ENCODE results near the gene ABCC1.

ABCC1 gene

DNA sequence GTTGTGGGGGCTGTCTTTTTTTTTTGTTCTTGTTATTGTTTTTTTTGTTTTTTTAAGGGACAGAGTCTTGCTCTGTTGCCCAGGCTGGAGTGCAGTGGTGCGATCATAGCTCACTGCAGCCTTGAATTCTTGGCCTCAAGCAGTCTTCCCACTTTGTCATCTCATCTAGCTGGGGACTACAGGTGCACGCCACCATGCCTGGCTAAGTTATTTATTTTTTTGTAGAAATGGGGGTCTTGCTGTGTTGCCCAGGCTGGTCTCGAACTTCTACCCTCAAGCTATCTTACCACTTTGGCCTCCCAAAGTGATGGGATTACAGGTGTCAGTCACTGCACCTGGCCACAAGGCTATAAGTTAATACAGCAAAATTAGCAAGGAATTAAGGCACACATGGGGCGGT is 101.7 kb downstream of the ABCC1 start:
- no peak for DNase-seq

DNA sequence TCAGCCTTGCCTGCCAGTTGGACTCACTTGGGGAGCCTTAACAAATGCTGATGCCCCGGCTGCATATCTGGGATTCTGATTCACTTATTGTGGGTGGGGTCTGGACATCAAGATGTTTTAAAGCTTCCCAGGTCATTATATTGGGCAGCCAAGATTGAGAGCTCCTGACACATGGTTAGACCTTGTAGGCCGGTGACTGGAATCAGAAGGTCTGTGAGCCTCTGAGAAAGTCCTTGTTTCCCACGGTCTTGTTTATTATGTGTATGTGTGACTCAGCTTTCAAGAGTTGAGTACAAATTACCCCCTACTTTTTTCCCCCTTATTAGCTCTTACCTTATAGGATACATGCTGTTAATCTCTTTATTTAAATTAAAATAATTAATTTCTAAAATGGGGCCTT is 103.5 kb downstream of the ABCC1 start:
- DNase-seq, result no peak

DNA sequence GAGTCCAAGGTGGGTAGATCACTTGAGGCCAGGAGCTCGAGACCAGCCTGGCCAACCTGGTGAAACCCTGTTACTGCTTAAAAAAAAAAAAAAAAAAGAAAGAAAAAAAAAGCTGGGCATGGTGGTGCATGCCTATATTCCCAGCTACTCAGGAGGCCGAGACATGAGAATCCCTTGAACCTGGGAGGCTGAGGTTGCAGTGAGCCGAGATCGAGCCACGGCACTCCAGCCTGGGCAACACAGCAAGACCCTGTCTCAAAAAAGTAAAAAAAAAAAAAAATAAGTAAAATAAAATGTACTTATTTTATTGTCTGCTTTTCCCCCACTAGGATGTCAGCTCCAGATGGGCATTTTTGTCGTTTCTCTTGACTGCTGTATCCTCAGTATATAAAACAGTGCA is 107.7 kb downstream of the ABCC1 start:
- DNase-seq, result no peak

DNA sequence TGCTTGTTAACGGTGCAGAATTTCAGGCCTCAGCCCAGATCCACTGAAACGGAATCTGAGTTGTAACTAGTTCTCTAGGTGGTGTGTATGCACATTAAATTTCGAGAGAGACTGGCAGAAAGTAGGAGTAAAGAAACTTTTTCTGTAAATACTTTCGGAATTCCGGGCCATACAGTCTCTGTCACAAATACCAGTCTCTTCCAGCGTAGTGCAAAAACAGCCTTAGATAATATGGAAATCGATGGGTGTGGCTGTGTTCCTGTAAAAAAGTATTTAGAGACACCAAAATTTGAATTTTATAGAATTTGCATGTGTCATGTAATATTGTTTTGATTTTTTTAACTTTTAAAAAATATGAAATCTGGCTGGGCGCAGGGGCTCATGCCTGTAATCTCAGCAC is 109.7 kb downstream of the ABCC1 start:
- no peak for DNase-seq

DNA sequence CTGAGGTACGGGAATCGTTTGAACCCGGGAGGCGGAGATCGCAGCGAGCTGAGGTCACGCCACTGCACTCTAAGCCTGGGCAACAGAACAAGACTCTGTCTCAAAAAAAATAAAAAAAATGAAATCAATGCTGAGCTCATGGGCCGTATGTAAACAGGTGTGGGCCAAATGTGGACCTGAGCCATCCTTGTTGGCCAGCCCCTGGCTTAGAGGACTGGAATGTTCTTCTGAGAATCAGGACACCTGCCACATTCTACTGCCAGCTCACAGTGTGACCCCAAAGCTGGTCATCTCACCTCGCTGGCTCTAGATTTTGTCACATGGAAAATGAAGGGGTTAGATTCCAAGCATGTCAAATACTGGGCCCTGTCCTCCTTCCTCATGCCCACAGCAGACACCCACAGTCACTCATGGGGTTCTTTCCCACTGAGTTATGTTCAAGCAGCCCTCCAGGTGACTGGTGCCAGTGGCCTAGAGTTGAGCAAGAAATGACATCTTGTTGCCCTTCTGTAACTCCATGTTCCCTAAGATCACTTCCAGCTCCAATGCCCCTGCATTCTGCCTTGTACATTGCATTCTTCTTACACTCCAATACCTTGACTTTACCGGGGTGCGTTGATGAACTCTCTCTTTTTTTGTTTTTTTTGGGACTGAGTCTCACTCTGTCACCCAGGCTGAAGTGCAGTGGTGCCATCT is 110.6 kb downstream of the ABCC1 start:
- DNase-seq, result no peak

DNA sequence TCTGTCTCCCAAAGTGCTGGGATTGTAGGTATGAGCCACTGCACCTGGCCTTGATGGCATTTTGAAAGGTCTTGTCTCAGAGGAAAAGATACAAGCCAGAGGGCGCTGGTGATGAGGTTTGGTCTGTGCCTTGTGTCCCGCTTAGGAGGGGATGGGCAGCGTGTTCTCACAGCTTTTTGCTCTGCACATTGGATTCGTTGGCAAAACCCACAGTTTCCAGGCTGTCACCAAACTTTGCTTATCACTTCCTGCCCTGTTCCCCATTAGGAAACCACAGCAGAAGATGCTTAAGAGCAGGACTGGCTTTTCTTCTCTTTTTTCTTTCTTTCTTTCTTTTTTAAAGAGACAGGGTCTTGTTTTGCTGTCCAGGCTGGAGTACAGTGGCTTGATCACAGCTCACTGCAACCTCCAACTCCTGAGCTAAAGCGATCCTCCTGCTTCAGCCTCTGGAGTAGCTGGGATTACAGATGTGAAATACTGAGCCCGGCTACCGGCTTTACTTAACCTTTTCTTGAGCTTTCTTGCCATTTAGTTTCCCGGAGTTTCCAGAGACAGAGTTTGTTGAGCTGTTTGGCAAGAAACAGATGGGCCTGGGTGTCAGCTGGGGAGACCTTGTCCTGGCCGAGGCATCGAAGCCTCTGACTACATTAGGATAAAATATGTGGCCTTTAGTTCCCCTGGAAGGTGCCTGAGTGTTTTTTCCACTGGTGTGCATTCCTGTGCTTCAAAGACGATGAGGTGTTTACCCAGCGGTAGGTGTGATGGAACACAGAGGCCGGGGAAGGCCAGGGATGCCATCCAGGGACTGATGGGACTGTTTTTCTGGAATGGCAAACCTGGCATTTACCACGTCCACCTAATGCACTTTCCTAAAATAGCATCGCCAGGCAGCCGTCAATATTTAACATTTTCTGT is 112.9 kb downstream of the ABCC1 start:
- no peak for DNase-seq

DNA sequence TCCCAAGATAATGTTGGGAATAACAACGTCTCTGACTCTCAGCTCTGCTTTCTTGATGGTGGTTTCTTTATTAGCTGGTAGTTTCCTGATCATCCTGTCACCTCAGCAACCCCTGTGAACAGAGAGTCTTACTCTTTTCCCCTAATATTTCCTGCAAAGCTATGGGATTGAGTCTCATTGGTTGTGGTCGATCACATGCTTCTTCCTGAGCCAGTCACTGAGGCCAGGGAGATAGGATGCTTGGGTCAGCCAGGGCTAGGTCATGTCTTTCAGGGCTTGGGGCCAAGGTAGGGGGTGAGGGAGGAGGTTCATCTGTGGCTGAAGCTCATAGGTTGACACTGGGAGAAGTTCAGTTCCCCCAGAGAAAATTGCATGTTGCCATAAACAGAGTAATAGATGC is 114.3 kb downstream of the ABCC1 start:
- DNase-seq, result no peak

DNA sequence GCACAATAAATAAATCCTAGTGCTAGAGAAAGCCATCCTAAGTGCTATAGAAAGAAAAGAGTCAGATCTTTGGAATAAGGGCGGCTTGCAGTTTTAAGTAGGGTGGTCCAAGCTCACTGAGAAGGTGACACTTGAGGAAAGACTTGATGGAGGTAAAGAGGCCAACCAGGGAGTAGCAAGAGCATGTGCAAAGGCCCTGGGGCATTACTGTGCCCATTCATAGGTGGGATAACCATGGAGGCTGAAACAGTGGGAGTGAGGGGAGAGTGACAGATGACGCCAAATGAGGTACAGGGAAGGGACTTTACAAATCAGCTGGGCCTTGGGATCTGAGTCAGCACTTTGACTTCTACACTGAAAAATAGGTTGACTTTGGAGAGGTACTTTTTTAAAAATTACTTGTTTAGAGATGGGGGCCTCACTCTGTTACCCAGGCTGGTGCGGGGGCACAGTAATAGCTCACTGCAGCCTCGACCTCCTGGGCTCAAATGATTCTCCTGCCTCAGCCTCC is 115.5 kb downstream of the ABCC1 start:
- DNase-seq, result no peak

DNA sequence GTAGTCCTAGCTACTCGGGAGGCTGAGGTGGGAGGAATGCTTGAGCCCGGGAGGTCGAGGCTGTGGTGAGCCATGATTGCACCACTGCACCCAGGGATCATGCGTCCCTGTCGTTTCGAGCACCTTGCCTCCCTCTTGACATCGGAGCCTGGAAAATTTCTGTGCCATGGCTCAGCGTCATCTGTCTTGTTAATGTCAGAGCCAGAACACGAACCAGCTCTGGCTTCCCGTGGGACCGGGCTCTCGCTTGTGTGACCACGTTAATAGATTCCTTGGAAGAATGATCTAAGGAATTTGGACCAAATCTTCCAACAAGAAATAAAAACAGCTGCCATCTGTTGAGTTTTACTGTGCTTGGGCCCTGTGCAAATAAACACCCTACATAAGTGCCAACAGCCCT is 117.7 kb downstream of the ABCC1 start:
- DNase-seq, result no peak

DNA sequence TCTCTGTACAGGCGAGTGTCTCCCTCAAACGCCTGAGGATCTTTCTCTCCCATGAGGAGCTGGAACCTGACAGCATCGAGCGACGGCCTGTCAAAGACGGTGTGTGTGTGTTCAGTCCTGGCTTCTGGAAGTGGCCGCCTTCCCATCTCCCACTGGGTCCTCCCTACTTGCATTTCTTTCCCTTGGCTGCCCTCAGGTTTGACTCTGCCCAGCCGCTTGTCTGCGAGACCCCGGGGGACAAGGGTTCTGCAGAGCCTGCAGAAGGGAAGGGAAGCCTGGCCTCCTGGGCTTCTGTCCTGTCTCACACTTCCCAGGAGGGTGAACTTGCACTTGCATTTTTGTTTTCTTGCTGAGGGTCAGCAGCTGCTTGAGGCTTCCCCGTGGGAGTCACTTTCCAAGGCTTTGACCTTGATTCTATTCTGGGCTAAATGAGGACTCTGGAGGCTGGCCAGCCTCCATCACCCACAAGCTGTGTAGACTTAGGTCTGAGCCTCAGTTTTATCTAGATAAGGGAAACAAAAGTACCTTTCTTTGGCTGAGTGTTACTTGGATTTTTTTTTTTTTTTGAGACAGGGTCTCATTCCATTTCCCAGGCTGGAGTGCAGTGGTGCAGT is 122.3 kb downstream of the ABCC1 start:
- DNase-seq, result no peak

DNA sequence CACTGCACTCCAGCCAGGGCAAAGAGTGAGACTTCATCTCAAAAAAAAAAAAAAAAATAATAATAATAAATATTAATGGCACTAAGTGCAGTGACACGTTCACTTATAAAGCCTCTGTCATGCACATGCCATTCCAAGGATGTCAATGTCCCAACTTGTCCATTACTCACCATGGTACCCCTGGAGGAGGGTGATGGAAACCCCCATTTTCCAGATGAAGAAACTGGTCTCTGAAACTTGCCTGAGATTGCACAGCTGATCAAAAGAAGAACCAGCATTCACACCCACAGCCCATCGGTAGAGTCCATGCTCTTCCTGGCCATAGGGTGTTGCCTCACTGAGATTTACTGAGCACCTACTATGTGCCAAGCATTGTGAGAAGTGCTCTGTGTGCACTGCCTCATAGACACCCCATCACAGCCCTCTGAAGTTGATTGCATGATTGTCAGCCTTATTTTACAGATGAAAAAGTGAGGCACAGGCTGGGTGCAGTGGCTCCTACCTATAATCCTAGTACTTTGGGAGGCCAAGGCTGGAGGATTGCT is 123.7 kb downstream of the ABCC1 start:
- DNase-seq, result no peak

DNA sequence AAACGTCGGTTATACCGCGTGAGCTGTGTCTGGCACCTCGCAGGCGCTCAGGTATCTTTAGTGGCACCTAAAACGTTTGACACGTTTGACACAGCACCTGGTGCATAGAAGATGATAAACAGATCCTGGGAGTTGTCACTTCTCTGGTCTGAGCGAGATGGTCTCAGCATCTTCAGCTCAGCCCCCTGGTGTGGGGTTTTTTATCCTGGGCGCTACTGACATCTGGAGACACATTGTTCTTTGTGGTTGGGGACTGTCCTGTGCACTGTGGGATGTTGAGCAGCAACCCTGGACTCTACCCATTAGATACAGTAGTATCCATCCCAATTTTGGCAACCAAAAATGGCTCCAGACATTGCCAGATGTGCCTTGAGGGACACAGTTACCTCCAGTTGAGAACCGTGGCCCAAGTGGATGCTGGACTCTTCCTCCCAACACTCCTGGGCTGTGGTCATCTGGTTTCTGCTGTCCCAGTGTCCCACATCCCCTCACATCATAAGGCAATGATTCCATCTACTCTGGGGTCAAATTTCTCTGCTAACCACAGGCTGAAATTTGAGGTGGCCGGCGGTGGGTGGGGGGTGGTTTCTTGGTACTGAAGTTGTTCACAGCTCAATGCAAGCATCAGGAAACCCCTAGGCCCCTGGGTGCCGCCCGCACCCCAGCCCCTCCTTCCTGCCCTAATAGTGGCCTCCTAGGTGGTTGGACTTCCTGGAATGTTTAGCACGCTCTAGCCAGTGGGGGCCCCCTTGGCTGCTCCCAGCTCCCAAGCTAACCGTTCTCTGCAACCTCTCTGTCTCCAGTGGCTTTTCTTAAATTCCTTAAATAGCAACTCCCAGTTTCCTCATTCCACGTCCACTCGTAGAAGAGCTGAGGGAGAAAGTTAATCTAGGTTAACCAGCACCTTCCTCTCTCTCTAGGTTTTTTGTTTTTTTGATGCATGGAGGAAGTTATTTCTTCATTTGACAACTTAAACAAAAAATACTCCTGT is 124.8 kb downstream of the ABCC1 start:
- no peak for DNase-seq

DNA sequence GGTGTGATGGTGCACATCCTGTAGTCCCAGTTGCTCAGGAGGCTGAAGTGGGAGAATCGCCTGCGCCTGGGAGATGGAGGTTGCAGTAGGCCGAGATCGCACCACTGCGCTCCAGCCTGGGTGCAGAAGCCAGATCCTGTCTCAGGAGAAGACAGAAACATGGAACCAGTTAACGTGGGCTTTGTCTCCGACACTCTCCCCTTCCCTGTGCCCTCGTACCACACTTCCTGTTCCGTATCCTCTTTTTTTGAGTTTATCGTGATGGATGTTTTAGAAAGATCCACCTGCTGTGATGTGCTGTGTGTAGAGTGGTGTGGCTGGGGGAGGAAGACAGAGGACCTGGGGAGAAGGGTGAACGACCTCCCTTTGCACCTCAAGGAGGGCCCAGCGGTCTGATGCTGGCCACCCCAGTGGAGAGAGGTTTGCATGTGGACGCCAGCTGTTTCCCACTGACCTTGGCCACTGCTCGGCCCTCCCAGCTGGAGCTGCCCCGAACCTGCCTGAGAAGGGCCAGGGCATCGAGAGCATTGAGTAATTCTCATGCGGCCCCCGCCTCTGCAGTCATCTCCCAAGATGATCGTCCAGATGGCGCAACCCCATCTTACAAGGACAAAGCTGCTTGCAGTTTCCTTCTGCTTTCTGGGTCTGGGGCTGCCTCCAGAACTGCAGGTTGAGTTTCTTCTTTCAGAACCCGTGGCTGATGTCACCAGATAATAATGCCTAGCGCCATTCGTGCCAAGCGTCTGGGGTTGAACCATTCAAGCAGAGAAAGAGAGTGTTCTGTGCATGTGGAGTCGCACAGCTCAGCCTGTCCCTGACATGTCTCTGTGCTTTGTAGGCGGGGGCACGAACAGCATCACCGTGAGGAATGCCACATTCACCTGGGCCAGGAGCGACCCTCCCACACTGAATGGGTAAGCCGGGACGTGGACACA is 126.3 kb downstream of the ABCC1 start:
- DNase-seq, result no peak

DNA sequence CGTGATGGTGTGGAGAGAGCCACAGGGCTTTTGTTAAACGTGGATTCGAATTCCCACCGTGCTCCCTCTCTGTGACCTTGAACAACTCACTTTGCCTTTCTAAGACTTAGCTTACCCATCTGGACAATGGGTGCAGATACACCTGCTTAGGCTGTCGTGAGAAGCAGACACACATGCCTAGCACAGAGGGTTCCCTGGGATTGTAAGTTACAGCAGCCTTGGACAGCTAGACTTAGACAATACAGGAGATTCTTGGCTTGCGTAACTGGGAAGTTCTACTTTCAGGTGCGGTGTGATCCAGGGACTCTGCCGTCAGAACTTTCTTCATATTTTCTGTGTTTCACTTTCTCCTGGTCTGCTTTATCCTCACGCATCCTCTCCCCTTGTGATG is 127.0 kb downstream of the ABCC1 start:
- no peak for DNase-seq

DNA sequence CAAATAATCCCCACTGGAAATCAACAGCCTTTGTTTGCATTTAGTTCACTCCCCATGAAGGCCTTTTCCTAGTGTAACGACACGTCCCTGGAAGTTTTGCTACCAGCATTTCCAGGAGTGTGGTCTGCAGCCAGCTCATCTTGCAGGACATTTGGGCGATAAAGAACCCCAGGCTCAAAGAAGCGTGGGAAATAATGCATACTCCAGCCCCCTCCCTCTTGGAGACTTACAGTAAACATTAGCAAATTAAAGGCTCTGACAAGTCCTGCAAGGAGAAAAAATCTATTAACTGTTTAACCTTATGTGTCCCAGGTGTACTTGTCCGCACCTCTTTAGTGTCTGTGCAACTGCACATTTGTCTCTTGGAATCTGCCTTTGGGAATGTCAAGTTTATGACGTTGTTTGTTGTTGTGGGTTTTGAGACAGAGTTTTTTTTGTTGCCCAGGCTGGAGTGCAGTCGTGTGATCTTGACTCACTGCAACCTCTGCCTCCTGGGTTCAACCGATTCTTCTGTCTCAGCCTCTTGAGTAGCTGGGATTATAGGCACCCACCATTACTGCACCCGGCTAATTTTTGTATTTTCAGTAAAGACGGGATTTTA is 131.1 kb downstream of the ABCC1 start:
- DNase-seq, result no peak

DNA sequence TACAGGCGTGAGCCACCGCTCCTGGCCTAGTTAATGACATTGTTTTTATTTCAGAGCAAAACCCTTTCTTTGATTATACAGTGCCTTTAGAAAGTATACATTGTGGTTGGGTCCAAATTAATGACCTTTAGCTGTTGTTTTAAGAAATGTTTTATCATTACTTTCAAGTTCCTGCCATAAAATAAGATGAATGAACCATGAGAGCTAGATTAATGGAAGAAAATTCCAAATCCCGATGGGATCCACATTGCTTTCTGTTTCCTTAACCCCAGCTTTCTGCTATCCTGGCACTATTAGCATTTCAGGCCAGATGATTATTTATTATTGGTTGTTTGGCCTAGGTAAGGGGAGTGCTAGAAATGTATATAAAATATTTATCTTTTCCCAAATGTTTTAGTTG is 131.7 kb downstream of the ABCC1 start:
- no peak for DNase-seq

DNA sequence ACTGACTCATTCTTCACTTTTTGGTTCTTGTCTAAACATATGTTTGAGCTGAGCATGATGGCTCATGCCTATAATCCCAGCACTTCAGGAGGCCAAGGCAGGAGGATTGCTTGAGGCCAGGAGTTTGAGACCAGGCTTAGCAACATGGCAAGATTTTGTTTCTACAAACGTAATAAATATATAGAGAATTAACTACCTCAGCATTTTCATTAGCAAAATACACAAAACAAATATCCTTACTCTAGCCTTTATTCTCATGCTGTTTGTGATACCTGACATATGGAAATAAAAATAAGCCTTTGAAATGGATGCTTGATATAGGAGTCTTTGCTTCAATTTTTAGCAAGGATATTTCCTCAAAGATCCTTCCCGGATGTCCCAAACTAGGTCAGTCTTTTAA is 132.8 kb downstream of the ABCC1 start:
- no peak for DNase-seq

DNA sequence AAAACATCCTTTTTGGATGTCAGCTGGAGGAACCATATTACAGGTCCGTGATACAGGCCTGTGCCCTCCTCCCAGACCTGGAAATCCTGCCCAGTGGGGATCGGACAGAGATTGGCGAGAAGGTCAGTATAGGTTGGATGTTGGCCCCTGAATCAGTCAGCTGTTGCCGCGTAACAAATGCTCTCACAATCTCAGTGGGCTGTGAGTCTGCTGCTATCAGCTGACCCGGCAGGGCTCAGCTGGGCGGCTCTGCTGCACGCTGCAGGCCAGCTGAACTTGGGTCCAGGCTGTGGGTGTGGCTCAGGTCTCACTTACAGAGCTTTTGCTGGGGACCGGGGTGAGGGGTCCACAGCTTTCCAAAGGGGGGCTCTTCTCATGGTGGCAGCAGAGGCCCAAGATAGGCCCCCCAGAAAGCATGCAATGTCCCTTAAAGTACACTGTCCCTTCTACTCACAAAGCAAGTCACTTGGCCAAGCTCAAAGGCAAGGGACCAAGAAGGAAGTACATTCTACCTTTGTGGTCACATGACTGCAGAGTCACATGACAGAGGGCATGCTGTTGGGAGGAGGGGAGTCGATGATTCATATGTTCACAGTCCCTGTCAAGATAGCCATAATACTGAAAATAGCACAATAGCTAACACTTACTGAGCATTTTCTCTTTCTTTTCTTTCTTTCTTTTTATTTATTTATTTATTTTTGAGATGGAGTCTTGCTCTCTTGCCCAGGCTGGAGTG is 134.2 kb downstream of the ABCC1 start:
- peak; percentile 54 for DNase-seq

DNA sequence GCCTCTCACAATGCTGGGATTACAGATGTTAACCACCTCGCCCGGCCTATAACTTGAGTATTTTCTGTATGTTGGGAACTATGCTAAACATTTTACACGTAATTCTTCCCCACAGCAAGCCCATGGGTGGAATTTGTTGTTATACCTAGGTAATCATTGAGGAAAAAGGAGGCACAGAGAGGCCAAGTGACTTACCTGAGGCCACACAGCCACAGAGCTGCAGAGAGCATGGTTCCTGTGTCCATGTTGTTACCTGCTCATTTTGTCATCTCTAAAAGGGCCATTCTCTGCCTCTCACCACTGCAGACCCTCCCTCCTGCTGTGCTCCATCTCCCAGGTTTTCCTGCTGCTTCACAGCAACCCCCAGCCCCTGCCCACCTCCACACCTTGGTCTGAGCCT is 135.5 kb downstream of the ABCC1 start:
- no peak for DNase-seq

Data from stimulated activated CD4-positive, alpha-beta T cell treated with anti-CD3 and anti-CD28 coated beads, Interleukin-4, amount 100 ng/mL, for 24 hours (primary cell).